CD4-positive, alpha-beta T cell treated with Interleukin-17A for 1 hour (primary cell): Measurements from ENCODE around the gene PCDHB15.
A peak's percentile ranks its signal among the peaks of the same experiment; 100 is the strongest.
"Not testable (repeated sequence)": the region's sequence is repeated elsewhere in the genome, so short reads cannot be mapped to it uniquely, and the experiment has no call there.

Experiments
- DNase-seq: peaks from one replicate; pipeline ENCODE4 v3.0.0-alpha.2; 2020

PCDHB15 gene

DNA sequence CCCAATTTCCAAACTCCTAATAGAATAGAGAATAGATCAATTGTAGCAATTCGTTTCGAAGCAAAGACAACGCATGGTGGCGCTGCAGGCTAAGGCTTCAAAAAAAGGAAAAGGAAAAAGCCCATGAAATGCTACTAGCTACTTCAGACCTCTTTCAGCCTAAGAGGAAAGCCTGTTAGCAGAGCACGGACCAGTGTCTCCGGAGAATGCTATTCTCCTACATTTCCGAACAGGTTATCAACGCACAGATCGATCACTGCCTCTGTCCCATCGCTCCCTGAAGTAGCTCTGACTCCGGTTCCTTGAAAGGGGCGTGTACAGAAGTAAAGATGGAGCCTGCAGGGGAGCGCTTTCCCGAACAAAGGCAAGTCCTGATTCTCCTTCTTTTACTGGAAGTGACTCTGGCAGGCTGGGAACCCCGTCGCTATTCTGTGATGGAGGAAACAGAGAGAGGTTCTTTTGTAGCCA, at the start of gene PCDHB15:
Gene PCDHB15, plus strand, starts transcription at position 146 of the 468 bp plus-strand sequence. Its CDS starts 184 bp downstream, at position 330.
- peak; percentile 7 for DNase-seq

DNA sequence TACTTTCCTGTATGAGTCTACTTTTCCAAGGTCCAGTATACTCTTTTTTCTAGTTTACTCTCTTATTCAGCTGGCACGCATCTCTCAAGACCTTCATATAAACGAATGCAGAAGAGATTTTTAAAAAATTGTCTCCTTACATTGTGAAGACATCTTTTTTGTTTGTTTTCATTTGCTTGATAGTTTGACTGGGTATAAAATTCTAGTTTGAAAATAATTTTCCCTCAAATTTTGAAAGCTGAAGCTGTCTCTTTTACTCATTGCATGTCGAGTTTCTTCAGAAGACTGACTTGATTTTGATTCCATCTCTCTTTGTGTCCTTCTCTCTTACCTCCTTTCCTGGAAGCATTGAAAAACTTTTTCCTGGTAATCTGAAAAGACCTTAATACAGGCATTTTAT, 48.8 kb upstream of the PCDHB15 start:
- no peak for DNase-seq

DNA sequence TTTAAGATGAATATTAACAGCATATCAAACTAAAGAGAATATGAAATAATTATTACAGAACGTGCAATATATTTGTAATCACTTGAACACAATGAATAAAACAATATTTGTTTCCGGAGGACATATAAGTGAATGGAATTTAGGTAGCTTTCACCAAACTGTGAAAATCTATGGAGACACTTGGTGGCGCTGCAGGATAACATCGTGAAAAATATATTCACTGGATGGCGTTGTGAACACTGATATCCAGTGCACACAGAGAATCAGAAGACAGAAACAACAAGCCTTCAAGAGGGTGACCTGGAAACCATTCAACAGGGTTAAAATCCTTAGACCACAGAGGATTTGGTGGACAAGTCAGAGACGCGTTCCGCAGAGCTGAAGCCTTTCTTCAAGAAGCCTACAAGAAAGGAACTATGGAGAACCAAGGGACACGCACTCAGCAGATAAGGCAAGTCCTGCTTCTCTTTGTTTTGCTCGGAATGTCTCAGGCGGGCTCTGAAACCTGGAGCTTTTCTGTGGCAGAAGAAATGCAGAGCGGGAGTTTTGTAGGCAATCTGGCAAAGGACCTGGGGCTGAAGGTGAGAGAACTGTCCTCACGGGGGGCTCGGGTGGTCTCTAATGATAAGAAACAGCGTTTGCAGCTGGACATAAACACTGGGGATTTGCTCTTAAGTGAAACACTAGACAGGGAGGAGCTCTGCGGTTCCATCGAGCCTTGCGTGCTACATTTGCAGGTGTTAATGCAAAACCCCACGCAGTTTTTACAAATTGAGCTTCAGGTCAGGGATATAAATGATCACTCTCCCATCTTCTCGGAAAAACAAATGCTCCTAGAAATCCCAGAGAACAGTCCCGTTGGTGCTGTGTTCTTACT, 45.6 kb upstream of the PCDHB15 start, which contains the start of gene PCDHB11:
Gene PCDHB11, plus strand, starts transcription at position 269 of the 877 bp plus-strand sequence. Its CDS starts 148 bp downstream, at position 417.
- no peak for DNase-seq

DNA sequence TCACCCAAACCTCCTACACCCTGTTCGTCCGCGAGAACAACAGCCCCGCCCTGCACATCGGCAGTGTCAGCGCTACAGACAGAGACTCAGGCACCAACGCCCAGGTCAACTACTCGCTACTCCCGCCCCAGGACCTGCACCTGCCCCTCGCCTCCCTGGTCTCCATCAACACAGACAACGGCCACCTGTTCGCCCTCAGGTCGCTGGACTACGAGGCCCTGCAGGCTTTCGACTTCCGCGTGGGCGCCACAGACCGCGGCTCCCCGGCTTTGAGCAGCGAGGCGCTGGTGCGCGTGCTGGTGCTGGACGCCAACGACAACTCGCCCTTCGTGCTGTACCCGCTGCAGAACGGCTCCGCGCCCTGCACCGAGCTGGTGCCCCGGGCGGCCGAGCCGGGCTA, 44.1 kb upstream of the PCDHB15 start:
- DNase-seq: not testable (repeated sequence)

DNA sequence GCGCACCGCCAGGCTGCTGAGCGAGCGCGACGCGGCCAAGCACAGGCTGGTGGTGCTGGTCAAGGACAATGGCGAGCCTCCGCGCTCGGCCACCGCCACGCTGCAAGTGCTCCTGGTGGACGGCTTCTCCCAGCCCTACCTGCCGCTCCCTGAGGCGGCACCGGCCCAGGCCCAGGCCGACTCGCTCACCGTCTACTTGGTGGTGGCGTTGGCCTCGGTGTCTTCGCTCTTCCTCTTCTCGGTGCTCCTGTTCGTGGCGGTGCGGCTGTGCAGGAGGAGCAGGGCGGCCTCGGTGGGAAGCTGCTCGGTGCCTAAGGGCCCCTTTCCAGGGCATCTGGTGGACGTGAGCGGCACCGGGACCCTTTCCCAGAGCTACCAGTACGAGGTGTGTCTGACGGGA, 43.5 kb upstream of the PCDHB15 start:
- not testable (repeated sequence) for DNase-seq

DNA sequence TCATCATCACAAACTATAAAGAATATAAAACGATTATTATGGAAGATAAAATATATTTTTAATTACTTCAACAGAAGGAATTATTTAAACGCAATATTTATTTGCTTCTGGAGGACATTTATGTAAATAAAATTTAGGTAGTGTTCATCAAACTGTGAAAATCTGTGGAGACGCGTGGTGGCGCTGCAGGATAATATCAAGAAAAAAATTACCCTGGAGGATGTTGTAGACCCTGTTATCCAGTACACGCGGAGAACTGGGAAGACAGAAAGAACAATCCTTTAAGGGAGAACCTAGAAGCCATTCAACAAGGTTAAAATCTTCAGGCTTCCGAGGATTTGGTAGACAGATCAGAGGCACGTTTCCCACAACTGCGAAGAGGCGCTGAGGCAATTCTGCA, 36.7 kb upstream of the PCDHB15 start, which contains the start of gene PCDHB12:
Gene PCDHB12, plus strand, starts transcription at position 242 of the 400 bp plus-strand sequence. CDS start 189 bp downstream, outside the sequence.
- no peak for DNase-seq

DNA sequence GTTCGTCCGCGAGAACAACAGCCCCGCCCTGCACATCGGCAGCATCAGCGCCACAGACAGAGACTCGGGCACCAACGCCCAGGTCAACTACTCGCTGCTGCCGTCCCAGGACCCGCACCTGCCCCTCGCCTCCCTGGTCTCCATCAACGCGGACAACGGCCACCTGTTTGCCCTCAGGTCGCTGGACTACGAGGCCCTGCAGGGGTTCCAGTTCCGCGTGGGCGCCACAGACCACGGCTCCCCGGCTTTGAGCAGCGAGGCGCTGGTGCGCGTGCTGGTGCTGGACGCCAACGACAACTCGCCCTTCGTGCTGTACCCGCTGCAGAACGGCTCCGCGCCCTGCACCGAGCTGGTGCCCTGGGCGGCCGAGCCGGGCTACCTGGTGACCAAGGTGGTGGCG, 34.9 kb upstream of the PCDHB15 start:
- not testable (repeated sequence) for DNase-seq

DNA sequence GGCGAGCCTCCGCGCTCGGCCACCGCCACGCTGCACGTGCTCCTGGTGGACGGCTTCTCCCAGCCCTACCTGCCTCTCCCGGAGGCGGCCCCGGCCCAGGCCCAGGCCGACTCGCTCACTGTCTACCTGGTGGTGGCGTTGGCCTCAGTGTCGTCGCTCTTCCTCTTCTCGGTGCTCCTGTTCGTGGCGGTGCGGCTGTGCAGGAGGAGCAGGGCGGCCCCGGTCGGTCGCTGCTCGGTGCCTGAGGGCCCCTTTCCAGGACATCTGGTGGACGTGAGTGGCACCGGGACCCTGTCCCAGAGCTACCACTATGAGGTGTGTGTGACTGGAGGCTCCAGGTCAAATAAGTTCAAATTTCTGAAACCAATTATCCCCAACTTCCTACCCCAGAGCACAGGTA, 34.3 kb upstream of the PCDHB15 start:
- not testable (repeated sequence) for DNase-seq

DNA sequence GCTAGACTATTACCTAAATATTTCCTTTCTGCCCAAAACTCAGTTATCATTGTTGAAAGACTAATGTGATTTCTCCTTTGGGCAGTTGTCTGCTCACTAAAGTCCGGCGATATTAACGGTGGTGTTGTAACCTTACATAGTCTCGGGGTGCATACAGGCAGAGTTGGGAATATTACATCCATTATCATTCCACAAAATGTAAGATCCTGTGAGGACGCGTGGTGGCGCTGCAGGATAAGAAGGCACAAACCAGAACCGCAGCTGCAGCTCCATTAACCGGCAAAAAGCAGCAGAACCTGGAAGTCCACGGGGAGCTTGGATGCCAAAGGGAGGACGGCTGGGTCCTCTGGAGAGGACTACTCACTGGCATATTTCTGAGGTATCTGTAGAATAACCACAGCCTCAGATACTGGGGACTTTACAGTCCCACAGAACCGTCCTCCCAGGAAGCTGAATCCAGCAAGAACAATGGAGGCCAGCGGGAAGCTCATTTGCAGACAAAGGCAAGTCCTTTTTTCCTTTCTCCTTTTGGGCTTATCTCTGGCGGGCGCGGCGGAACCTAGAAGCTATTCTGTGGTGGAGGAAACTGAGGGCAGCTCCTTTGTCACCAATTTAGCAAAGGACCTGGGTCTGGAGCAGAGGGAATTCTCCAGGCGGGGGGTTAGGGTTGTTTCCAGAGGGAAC, 31.4 kb upstream of the PCDHB15 start, which contains the start of gene PCDHB13:
Gene PCDHB13, plus strand, starts transcription at position 264 of the 684 bp plus-strand sequence. Its CDS starts 205 bp downstream, at position 469.
- DNase-seq: peak; percentile 20

DNA sequence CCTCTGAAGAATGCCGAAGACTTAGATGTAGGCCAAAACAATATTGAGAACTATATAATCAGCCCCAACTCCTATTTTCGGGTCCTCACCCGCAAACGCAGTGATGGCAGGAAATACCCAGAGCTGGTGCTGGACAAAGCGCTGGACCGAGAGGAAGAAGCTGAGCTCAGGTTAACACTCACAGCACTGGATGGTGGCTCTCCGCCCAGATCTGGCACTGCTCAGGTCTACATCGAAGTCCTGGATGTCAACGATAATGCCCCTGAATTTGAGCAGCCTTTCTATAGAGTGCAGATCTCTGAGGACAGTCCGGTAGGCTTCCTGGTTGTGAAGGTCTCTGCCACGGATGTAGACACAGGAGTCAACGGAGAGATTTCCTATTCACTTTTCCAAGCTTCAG, 30.6 kb upstream of the PCDHB15 start:
- not testable (repeated sequence) for DNase-seq

DNA sequence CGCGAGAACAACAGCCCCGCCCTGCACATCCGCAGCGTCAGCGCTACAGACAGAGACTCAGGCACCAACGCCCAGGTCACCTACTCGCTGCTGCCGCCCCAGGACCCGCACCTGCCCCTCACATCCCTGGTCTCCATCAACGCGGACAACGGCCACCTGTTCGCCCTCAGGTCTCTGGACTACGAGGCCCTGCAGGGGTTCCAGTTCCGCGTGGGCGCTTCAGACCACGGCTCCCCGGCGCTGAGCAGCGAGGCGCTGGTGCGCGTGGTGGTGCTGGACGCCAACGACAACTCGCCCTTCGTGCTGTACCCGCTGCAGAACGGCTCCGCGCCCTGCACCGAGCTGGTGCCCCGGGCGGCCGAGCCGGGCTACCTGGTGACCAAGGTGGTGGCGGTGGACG, 29.7 kb upstream of the PCDHB15 start:
- DNase-seq: not testable (repeated sequence)

DNA sequence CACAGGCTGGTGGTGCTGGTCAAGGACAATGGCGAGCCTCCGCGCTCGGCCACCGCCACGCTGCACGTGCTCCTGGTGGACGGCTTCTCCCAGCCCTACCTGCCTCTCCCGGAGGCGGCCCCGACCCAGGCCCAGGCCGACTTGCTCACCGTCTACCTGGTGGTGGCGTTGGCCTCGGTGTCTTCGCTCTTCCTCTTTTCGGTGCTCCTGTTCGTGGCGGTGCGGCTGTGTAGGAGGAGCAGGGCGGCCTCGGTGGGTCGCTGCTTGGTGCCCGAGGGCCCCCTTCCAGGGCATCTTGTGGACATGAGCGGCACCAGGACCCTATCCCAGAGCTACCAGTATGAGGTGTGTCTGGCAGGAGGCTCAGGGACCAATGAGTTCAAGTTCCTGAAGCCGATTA, 29.2 kb upstream of the PCDHB15 start:
- not testable (repeated sequence) for DNase-seq

DNA sequence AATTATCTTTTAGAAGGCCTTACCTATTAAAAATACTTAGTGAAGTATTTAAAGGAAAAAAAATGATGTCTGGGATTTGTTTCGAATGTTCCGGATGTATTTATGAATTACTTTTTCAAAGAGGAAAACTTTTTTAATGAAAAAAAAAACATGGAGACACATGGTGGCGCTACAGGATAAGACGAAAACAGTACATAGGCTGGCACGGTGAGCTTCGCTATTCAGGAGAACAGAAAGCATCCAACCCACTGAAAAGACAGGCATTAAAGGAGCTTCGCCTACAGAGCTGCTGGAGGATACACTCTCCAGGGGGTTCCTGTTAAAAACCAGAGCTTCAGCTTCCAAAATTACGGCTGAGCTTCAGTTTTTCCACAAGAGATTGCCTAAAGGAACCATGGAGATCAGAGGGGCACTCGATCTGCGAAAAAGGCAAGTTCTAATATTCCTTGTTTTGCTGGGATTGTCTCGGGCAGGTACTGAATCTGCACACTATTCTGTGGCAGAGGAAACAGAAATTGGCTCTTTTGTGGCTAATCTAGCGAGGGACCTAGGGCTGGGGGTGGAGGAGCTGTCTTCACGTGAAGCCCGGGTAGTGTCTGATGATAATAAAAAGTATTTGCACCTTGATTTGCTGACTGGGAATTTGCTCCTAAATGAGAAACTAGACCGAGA, 21.9 kb upstream of the PCDHB15 start, which contains the start of gene PCDHB14:
Gene PCDHB14, plus strand, starts transcription at position 232 of the 672 bp plus-strand sequence. Its CDS starts 163 bp downstream, at position 395.
- DNase-seq: no peak

DNA sequence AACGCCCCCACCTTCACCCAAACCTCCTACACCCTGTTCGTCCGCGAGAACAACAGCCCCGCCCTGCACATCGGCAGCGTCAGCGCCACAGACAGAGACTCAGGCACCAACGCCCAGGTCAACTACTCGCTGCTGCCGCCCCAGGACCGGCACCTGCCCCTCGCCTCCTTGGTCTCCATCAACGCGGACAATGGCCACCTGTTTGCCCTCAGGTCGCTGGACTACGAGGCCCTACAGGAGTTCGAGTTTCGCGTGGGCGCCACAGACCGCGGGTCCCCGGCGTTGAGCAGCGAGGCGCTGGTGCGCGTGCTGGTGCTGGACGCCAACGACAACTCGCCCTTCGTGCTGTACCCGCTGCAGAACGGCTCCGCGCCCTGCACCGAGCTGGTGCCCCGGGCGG, 20.4 kb upstream of the PCDHB15 start:
- not testable (repeated sequence) for DNase-seq

DNA sequence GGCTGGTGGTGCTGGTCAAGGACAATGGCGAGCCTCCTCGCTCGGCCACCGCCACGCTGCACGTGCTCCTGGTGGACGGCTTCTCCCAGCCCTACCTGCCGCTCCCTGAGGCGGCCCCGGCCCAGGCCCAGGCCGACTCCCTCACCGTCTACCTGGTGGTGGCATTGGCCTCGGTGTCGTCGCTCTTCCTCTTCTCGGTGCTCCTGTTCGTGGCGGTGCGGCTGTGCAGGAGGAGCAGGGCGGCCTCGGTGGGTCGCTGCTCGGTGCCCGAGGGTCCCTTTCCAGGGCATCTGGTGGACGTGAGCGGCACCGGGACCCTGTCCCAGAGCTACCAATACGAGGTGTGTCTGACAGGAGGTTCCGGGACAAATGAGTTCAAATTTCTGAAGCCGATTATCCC, 19.8 kb upstream of the PCDHB15 start:
- not testable (repeated sequence) for DNase-seq

DNA sequence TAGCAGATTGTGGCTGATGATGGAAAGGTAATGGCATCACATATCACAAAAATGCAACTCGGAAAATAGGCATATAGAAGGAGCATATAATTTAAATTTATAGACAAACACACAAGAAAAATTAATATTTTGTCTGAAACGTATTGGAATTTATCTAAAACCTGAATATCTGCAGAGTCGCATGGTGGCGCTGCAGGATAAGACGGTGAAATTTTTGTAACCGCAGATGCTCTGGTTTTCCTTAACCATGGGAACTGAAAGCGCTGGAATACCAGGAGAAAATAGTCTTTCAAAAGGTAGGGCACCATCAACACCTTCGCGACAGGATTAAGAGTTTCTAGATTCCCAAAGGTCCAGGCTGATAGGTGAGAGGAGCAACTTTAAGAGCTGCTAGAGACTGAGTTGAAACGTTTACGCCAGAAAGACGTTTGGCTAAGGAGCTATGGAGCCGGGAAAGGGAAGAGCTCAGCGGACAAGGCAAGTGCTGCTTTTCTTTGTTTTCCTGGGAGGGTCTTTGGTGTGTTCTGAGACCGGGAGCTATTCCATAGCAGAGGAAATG, 11.0 kb upstream of the PCDHB15 start:
- DNase-seq: no peak

DNA sequence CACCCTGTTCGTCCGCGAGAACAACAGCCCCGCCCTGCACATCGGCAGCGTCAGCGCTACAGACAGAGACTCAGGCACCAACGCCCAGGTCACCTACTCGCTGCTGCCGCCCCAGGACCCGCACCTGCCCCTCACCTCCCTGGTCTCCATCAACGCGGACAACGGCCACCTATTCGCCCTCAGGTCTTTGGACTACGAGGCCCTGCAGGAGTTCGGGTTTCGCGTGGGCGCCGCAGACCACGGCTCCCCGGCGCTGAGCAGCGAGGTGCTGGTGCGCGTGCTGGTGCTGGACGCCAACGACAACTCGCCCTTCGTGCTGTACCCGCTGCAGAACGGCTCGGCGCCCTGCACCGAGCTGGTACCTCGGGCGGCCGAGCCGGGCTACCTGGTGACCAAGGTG, 9.3 kb upstream of the PCDHB15 start:
- DNase-seq: not testable (repeated sequence)

DNA sequence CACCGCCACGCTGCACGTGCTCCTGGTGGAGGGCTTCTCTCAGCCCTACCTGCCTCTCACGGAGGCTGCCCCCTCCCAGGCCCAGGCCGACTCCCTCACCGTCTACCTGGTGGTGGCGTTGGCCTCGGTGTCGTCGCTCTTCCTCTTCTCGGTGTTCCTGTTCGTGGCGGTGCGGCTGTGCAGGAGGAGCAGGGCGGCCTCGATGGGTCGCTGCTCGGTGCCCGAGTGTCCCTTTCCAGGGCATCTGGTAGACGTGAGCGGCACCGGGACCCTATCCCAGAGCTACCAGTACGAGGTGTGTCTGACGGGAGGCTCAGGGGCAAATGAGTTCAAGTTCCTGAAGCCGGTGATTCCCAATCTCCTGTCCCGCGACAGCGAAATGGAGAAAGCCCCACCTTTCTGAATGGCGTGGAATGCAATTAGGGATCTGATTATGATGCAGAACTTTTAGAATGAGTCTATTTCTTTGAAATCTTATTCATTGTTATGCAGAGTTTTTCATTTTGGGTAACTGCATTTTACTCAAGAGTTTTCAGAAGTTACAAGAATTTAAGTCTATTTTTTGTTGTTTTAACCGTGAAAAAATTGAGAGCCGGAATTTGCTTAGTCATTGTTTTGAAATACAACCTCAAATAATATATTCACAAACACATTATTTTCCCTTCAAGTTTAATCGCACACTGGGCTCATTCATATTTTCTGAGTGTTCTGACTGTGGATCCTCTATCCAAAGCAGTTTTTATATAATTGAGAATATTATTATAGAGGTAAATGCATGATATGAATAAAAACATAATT, 8.5 kb upstream of the PCDHB15 start:
- no peak for DNase-seq

DNA sequence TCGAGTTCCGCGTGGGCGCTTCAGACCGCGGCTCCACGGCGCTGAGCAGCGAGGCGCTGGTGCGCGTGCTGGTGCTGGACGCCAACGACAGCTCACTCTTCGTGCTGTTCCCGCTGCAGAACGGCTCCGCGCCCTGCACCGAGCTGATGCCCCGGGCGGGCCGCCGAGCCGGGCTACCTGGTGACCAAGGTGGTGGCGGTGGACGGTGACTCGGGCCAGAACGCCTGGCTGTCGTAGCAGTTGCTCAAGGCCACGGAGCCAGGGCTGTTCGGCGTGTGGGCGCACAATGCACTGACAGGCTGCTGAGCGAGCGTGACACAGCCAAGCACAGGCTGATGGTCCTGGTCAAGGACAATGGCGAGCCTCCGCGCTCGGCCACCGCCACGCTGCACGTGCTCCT, 3.7 kb upstream of the PCDHB15 start:
- no peak for DNase-seq

DNA sequence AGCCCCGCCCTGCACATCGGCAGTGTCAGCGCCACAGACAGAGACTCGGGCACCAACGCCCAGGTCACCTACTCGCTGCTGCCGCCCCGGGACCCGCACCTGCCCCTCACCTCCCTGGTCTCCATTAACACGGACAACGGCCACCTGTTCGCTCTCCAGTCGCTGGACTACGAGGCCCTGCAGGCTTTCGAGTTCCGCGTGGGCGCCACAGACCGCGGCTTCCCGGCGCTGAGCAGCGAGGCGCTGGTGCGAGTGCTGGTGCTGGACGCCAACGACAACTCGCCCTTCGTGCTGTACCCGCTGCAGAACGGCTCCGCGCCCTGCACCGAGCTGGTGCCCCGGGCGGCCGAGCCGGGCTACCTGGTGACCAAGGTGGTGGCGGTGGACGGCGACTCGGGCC, 1.8 kb downstream of the PCDHB15 start:
- not testable (repeated sequence) for DNase-seq

DNA sequence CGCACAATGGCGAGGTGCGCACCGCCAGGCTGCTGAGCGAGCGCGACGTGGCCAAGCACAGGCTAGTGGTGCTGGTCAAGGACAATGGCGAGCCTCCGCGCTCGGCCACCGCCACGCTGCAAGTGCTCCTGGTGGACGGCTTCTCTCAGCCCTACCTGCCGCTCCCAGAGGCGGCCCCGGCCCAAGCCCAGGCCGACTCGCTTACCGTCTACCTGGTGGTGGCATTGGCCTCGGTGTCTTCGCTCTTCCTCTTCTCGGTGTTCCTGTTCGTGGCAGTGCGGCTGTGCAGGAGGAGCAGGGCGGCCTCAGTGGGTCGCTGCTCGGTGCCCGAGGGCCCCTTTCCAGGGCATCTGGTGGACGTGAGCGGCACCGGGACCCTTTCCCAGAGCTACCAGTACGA, 2.2 kb downstream of the PCDHB15 start:
- not testable (repeated sequence) for DNase-seq
